Thoracic aorta (tissue), 2 donors: ENCODE data around the gene PSMA5. TPM values are rescaled to one million over a fixed set of nuclear protein-coding genes. Genes with fewer than 3 reads are reported as not detected.

Source experiments
- ATAC-seq: fragments of 150-250 bp; one replicate; pipeline ENCODE4 v1.8.0; 2017; ENCODE audit warnings: low read depth; ENCODE audit not compliant: insufficient number of reproducible peaks, low FRiP score
- DNase-seq: peaks from one replicate; pipeline ENCODE4 v3.0.0-alpha.2; 2020; ENCODE audit warnings: low spot score
- H3K27ac ChIP-seq, 2 donors: fragments of 200-600 bp; sonication (generic); 1 replicate in 1 of 2; 2 replicates in 1 of 2; pipeline ENCODE4 v1.5.1; 2016; ENCODE audit warnings: mild to moderate bottlenecking in 2 of 2, moderate library complexity in 2 of 2
- H3K27me3 ChIP-seq: fragments of 200-600 bp; sonication (generic); replicated peaks from 2 replicates; pipeline ENCODE4 v1.6.0; 2016; ENCODE audit warnings: mild to moderate bottlenecking; ENCODE audit not compliant: insufficient read depth
- H3K36me3 ChIP-seq: fragments of 200-600 bp; sonication (generic); one replicate; pipeline ENCODE4 v1.5.1; 2016
- H3K4me1 ChIP-seq, 2 donors: fragments of 200-600 bp; sonication (generic); 1 replicate in 1 of 2; 2 replicates in 1 of 2; pipeline versions ENCODE4 v1.5.1 to v1.6.0; 2016; ENCODE audit warnings: low read depth in 2 of 2, mild to moderate bottlenecking in 1 of 2; ENCODE audit not compliant: control insufficient read depth in 1 of 2
- H3K4me3 ChIP-seq: fragments of 200-600 bp; sonication (generic); 2 replicates; pipeline ENCODE4 v1.5.1; 2016; ENCODE audit warnings: mild to moderate bottlenecking
- H3K9me3 ChIP-seq: fragments of 200-600 bp; sonication (generic); 2 replicates; pipeline ENCODE4 v1.5.1; 2016
- CTCF ChIP-seq: fragments of 200-600 bp; sonication (generic); IDR thresholded peaks from one replicate; pipeline ENCODE4 v1.5.1; 2019; ENCODE audit warnings: antibody characterized with exemption
- total RNA-seq, 2 donors: library from RNA; depleted of rRNA; stranded (reverse); fragments of >200 nt; gene quantifications; one replicate each; pipeline versions ENCODE4 v1.1.0 to v1.2.3, GENCODE V29; 2016

Gene PSMA5
- total RNA-seq, 2 donors from 2014 or later, result 17.3 to 20.1 TPM

- no peak for DNase-seq
- no peaks in the 10 kb centered on the region for H3K4me1 ChIP-seq
- ATAC-seq, result no peak
- no peak for TF ChIP-seq CTCF
- H3K9me3 ChIP-seq, result no peaks in the 10 kb centered on the region
- H3K36me3 ChIP-seq, result no peaks in the 10 kb centered on the region
- no peak overlapping the region for H3K4me3 ChIP-seq
- H3K27ac ChIP-seq, result no peak overlapping the region
- H3K27me3 ChIP-seq, result no peaks in the 10 kb centered on the region
Observed at GRCh38 chr1:109444346-109444745, 18.1 kb upstream of the PSMA5 start.

GRCh38 chr1:109443476-109443875 lies 17.2 kb upstream of the PSMA5 start:
- no peaks in the 10 kb centered on the region for H3K9me3 ChIP-seq
- no peak overlapping the region for H3K27ac ChIP-seq
- no peak for ATAC-seq
- H3K4me1 ChIP-seq, result no peaks in the 10 kb centered on the region
- H3K27me3 ChIP-seq, result no peaks in the 10 kb centered on the region
- H3K4me3 ChIP-seq, result no peak overlapping the region
- no peak for DNase-seq
- TF ChIP-seq CTCF, result no peak
- H3K36me3 ChIP-seq, result no peaks in the 10 kb centered on the region

- no peak overlapping the region for H3K27ac ChIP-seq
- no peak overlapping the region for H3K4me3 ChIP-seq
- no peaks in the 10 kb centered on the region for H3K36me3 ChIP-seq
- H3K4me1 ChIP-seq, result no peaks in the 10 kb centered on the region
- DNase-seq (no peak), ATAC-seq (no peak)
- no peaks in the 10 kb centered on the region for H3K27me3 ChIP-seq
- no peak for TF ChIP-seq CTCF
- no peaks in the 10 kb centered on the region for H3K9me3 ChIP-seq
Observed at GRCh38 chr1:109441069-109441468, 14.8 kb upstream of the PSMA5 start.

- DNase-seq (no peak), ATAC-seq (no peak)
- no peaks in the 10 kb centered on the region for H3K36me3 ChIP-seq
- no peak overlapping the region for H3K4me3 ChIP-seq
- no peaks in the 10 kb centered on the region for H3K4me1 ChIP-seq
- TF ChIP-seq CTCF, result no peak
- no peaks in the 10 kb centered on the region for H3K9me3 ChIP-seq
- H3K27ac ChIP-seq, result no peak overlapping the region
- no peaks in the 10 kb centered on the region for H3K27me3 ChIP-seq
Observed at GRCh38 chr1:109438798-109439297, 12.6 kb upstream of the PSMA5 start.

GRCh38 chr1:109434484-109434883 lies 8.2 kb upstream of the PSMA5 start:
- H3K9me3 ChIP-seq, result no peaks in the 10 kb centered on the region
- no peaks in the 10 kb centered on the region for H3K27me3 ChIP-seq
- H3K4me1 ChIP-seq, result no peaks in the 10 kb centered on the region
- H3K4me3 ChIP-seq, result no peak overlapping the region
- DNase-seq (no peak), ATAC-seq (no peak)
- no peak for TF ChIP-seq CTCF
- no peak overlapping the region for H3K27ac ChIP-seq
- H3K36me3 ChIP-seq, result no peaks in the 10 kb centered on the region
